HG03095 (cell line): ENCODE measurements around the gene FABP6.
"Not testable (repeated sequence)": the region's sequence is repeated elsewhere in the genome, so short reads cannot be mapped to it uniquely, and the experiment has no call there.

ENCODE experiments used
- ATAC-seq: cut with Tn5 transposase; IDR thresholded peaks from one replicate; pipeline ENCODE4 v1.9.1; 2021; ENCODE audit warnings: moderate library complexity; ENCODE audit not compliant: unreplicated experiment

Gene FABP6, protein sequence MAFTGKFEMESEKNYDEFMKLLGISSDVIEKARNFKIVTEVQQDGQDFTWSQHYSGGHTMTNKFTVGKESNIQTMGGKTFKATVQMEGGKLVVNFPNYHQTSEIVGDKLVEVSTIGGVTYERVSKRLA

DNA sequence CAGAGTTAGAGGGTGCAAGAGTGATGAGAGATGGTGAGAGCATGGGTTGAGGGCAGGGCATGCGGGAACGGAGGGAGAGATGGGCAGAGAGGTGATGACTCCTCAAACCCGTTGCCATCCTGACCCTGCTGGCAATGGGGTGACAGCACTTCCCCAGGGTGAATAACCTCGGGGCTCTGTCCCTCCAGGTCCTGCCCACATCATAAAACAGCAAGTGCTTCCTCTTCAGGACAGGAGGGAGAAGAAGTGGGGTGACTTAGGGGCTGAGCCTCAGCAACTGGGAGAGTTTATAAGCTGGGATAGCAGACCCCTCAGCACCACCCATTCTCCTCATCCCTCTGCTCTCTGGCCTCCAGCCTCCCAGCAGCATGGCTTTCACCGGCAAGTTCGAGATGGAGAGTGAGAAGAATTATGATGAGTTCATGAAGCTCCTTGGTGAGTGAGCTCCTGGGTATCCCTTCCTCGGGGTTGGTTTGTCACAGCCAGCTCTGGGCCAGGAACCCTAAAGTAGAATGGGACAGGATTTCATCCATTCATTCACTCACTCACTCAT lies at the start of gene FABP6:
Gene FABP6, plus strand, starts transcription at position 317 of the 553 bp plus-strand sequence. Its CDS starts 52 bp downstream, at position 369.
- ATAC-seq = no peak

DNA sequence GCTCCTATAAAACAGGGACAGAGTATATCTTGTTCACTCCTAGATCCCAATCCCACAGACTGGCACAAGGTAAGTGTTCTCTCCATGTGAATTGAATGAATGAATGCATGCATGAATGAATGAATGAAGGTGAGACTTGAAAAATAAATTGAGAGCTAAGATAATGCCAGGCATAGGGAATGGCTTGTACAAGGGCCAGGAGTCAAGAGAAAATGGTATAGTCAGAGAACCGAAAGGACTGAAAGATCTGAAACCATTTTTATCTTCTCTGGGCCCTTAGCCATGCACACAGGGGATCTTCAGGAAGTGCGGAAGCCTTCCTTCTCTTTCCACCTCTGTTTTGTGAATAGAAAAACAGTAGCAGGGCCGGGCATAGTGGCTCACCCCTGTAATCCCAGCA lies 48.4 kb upstream of the FABP6 start:
- ATAC-seq = no peak

DNA sequence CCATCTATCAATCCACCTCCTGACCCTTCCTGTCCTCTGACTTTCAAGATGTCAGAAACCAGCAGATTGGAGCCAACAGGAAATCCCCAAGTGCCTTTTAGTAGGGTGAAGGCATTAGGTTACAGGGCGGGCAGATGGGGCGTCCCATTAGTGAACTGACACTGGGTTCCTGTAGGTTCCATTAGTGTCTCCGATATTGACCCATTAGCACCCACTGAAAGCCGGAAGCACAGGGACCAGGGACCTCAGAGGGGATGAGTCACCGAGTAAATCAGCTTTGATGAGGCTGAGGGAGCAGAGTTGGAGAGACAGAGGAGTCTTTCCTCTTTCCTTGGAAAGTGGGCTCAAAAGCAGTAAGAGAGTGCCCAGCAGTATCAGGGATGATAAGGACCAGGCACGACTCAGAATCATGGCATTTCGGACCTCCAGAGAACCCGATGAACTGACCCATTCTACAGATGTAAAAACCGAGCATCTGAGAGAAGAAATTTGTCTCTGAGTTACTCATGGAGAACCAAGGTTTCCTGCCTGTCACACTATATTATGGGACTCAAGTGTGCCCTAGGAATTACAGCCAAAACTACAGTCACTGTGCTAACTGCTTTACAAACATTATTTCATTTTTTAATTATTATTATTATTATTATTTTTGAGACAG lies 47.2 kb upstream of the FABP6 start:
- ATAC-seq = no peak

DNA sequence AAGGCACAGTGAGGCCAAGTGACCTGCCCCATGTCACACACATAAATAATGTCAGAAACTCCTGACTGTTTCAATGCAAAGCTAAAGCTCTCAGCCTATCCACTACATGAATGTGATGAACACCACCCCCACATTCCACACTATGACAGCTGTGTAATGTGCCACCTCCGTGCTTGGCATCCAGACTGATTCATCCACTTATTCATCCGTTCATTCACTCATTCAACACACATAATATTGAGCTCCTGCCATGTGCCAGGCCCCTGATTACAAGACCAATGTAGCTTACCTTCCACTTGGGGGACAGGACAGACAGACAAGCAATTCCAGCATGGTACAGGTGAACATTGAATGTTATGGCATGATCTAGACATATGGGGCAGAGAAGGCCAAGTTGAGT lies 46.2 kb upstream of the FABP6 start:
- no peak for ATAC-seq

DNA sequence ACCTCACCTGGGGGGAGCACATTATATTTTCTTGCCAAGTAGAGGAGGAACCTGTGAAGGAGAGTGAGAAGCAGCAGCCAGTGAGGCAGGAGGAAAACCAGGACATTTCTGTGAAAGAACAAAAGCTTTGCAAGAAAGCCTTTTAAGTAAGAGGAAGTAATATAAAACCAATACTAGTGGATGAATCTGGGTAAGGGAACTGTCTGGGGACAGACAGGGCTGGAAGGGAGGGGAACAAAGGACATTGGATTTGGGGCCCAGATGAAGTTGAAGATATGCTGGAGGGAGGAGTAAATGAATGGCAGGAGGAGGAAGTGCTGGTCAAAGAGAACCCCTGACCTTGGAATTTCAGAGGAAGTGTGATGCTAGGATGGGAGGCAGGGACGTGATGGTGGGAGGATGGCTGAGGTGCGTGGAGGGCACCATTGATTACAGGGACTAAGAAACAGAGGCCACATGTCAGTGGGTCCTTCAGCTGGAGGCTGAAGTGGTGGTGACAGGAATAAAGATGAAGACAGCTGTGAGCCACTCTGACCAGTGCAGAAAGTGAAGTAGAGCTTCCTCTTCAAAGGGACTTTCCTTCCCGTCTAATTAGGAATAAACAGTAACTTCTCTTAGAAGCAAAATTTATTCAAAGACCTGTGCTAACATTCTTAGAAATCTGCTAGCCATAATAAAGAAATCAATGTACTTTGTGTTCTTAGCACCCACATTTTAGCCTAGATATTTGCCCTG lies 43.5 kb upstream of the FABP6 start:
- ATAC-seq = no peak

DNA sequence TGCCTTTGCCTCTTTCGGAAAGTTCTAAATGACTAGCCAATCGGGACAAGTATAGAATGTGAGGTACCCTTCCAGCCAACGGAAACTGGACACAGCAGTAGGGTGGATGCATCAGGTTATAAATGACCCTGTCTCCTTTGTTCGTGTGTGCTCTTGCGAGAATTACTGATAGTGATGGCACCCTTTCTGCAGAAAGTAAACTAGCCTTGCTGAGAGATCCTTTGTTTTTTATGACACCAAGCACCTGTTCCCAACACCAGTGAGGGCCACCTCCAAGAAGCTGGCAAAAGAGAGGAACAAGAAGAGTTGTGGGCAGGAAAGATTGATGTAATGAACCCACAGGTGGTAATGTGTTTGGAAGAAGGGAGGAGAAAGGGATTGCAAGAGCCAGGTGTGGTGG lies 42.8 kb upstream of the FABP6 start:
- no peak for ATAC-seq

DNA sequence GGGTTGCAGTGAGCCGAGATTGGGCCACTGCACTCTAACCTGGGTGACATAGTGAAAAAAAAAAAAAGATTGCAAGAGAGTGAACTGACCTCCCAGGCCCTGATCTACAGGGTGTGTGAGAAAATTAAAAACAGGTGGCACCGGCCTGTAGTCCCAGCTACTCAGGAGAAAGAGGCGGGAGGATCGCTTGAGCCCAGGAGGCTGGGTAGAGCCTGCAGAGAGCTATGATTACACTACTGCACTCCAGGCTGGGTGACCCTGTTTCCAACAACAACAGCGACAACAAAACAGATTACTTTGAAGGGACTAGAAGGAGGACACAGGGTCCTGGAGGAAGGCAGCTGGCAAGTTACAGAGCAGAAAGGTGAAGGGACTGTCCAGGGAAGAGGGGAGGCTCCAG lies 42.2 kb upstream of the FABP6 start:
- ATAC-seq = no peak

DNA sequence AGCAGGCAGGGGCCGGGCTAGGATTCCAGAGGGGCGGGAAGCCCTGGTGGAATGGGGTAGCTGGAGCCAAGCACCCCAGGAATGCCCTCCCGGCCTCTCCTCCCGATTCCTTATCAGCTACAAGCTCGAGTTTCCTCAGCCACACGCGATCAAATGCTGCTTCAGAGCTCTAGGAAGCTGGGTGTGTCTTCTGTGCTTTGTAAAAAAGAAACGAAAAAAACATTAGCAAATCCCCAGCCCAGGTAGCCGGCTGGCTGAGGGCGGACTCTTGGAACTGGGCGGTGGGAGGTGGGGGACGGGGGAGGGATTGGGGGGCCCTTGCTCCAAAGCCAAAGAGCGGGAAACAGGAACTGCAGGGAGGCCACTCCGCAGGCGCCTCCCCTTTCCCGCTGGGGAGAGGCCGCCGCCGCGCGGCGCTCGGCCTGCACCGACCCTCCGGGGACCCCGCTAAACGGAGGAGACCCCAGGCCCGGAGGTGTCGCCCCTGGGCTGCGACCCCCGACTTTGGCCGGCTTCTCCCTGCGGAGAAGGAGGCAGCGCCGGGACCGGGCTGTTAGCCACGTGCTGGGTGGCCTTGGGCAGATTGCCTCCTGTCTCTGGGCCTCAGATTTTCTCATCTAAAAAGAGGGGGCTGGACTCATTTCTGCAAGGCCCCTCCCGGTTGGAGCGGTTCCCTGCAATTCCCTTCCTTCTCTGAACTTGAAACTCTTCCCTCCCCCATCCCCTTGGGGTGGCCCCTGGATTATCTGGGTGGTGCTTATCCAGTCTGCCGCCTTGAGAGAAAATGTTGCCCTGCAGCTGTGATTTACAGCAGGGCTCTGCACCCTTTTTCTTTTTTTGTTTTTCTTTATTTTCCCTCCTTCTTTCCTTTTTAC lies 40.9 kb upstream of the FABP6 start:
- ATAC-seq = no peak

DNA sequence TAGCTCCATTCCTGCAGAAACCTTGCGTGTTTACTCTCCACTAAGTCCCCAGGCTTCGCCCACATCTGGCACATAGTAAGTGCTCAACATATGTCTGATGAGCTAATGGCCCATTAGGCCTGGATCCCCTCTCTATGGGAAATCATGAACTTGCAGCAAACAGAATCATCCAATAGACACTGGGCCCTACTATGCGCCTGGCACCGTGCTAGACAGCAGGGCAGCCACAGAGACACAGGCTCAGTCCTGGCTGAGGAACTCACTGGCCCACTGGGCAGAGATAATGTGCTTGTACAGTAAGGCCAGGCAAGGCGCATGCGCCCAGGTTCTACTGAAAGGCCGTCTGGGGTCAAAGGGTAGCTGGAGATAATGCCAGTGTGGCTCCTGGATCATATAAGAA lies 36.9 kb upstream of the FABP6 start:
- ATAC-seq = no peak

DNA sequence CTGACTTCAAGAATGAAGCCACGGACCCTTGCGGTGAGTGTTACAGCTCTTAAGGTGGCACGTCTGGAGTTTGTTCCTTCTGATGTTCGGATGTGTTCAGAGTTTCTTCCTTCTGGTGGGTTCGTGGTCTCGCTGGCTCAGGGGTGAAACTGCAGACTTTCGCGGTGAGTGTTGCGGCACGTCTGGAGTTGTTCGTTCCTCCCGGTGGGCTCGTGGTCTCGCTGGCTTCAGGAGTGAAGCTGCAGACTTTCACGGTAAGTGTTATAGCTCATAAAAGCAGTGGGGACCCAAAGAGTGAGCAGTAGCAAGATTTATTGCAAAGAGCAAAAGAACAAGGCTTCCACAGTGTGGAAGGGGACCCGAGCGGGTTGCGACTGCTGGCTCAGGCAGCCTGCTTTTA lies 36.2 kb upstream of the FABP6 start:
- not testable (repeated sequence) for ATAC-seq

DNA sequence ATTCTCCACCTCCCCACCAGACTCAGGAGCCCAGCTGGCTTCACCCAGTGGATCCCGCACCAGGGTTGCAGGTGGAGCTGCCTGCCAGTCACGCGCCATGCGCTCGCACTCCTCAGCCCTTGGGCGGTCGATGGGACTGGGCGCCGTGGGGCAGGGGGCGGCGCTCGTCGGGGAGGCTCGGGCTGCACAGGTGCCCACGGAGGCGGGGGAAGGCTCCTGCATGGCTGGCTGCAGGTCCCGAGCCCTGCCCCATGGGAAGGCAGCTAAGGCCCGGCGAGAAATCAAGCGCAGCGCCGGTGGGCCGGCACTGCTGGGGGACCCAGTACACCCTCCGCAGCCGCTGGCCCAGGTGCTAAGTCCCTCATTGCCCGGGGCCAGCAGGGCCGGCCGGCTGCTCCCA lies 35.5 kb upstream of the FABP6 start:
- ATAC-seq = not testable (repeated sequence)

DNA sequence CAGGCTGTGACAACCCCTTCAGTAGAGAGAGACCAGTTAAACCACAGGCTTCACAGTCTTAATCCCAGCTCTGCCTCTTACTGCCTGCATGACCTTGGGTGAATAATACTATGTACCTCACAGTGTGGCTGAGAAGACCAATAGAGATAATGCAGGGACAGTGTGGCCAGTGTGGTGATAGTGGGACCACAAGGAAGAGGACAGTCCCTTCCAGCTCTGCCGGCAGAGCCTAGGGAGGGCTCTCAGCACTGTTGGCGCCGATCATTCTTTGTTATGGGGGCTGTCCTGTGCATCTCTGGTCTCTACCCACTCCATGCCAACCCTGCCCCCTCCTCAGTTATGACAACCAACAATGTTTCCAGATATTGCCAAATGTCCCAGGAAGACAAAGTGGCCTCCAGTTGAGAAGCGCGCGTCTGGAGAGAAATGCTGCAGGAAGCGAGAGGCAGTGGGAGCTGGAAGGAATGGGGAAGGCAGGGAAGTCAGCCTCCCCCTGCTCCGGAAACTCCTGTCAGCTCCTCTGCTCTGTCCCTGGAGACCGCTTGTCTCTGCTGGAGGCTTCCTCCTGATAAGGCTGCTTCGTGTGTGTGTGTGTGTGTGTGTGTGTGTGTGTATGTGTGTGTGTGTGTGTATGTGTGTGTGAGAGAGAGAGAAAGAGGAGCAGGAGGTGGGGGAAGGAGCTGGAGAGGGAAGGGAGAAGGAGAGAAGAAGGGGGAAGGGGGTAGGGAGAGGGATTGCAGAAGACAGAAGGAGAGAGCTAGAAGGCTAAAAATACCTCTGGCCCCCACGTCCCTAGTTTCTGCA lies 31.8 kb upstream of the FABP6 start:
- ATAC-seq = no peak

DNA sequence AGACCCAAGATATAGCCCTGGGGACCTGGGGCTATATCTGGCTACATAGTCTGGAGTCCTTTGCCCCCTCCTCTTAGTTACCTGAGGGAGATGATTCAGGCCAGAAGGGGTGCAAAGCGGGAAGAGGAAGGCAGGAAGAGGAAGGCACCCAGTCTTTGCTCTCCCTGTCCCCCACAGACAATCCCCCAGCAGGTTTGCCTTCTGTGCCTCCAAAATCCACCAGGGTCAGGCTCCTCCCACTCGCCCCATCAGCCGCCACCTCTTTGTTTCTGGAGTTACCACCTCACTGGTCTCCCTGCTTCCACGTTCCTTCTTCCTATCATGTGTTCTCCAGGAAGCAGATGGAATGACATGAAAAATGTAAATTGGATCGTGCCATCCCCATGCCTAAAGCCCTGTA lies 31.2 kb upstream of the FABP6 start:
- no peak for ATAC-seq

DNA sequence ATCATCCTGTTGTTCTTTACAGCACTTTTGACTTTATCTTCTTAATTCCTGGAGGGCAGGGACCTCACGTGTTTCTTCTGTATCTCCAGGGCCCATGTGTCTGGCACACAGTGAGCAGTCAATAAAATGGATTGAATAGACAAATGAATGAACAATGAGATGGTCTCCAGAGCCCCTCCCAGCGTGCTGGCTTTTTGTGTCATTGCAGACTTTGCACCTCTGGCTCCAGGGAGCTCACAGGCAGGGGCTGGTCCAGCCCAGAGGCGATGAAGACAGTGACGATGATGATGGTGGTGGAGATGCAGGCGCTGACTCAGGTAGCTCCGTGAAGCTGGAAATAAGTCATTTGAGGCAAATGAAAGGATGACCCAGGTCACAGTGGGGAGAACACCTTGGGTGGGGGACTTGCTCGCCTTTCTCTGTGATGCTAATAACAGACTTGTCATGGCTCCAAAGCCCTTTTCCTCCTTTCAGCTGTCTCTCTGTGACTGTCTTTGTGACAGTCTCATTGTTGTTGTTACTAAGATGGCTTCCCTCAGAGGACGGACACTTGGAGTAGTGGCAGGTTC lies 30.4 kb upstream of the FABP6 start:
- ATAC-seq = no peak

DNA sequence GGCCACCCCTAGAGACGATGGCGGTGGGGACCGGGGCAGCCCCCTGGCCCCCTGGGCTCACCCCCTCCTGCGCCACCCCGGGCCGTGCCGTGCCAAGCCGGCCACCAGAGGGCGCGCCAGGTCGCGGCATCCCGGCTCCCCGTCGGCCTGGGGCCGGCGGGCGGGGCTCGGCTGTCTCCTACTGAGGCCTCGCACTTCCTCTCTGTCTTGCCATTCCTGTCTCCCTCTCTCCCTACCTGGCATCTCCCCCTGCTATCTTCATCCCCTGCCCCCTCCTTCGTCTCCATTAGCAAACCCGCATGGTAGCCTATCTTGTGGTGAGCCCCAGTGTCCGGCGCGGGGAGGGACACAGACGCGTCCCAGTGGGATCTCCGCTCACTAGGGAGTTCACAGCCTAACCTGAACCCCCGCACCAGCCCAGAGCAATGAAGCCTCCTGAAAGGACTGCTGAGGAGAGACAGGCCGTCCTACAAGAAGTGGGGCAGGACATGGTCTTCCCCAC lies 29.8 kb upstream of the FABP6 start:
- peak; percentile 97 for ATAC-seq

DNA sequence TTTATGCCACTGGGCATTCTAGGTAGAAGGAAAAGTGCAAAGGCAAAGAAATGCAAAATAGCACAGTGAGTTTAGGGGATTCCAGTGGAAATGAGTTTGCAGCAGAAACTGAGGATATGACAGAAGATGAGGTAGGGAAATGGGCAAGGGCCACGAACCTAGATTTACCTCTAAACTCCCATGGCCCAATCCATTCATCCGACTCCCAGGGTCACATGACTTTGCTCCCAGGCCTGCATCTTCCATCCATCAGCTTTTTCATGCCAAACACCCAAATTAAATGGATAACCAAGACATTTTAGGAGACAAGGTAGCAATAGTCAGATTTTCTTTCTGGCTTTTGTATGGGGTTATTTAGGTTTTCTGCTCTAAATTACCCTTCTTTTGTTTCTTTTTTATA lies 22.2 kb upstream of the FABP6 start:
- ATAC-seq = no peak

DNA sequence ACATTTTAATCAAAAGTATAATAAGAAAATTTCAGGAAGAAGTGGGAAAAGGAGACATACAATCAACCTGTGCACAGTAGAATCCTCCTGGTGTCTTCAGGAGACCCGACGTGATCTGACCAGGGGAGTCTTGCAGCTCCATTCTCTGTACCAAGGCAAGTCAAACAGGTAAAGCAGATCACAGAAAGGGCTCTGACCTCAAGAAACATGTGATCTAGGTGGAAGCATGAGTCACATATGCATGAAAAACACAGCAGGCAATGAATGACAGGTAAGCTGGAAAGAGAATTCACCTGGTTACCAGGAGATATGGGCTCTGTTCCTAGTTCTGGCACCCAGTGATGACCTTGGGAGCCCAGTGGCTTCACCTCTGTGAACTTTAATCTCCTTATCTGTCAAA lies 19.4 kb upstream of the FABP6 start:
- ATAC-seq = no peak

DNA sequence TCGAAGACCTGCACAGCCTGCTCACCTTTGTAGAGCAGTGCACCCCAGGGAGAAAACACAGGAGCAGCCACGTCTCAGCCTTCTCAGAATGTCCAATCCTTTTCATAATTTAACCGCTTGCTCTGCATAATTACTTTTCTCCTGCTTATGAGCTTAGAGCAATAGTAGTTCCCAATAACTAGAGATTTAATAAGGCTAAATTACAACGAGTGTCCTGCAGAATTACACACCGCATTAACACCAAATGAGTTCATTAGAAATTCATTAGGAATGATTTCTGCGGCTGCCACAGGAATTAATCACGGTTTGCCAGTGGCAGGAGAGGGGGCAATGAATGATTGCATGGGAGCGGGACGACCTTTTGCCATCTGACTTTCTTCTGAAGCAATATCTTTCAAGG lies 18.7 kb upstream of the FABP6 start:
- no peak for ATAC-seq

DNA sequence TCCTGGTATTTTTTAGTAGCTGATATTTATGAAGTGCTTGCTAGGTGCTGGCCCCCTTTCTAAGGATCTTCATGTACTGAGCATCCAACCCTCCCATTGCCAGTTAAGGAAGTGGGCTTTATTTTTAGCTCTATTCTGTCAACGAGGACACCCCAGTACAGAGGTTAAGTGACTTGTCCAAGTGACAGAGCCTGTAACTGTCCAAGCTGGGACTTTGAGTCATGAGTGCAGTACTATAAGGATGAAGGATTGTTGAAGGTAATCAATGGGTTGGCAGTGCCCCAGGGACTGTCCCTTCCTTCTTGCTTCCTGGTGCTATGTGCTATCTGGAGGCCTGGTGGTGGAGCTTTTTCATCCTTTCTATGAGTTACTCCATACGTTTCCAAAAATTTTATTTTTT lies 18.0 kb upstream of the FABP6 start:
- no peak for ATAC-seq

DNA sequence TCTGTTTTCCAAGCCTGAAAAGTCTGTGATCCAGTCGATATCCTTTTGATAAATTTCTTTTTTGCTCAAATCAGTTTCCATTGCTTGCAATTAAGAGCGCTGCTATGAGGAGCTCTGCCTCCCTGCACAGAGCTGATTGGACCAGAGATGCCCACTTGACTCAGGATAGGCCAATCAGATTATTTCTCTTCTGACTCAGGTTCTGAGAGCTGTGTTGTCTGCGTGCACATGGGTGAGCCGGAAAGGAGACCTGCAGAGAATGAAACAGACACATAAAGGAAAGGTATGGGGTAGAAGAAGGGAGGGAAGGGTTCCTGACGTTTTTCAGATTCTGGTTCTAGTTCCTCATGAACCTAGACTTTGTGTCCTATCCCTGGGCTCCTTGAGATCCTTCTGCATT lies 15.8 kb upstream of the FABP6 start:
- ATAC-seq = peak; percentile 63
